ENCODE data around the gene HLA-DPA1. TPM values are rescaled to one million over a fixed set of nuclear protein-coding genes. Genes with fewer than 3 reads are reported as not detected.
A peak's percentile ranks its signal among the peaks of the same experiment; 100 is the strongest.

HLA-DPA1 gene
- total RNA-seq, 4 donors from 2014 or later, result 15.4 to 172 (median 67.6) TPM

GRCh38 chr6:33116841-33117711 lies 43.6 kb upstream of the HLA-DPA1 start:
- intact Hi-C loops (cut with DNase I), result no loop called here
- no peaks in the 10 kb centered on the region for H3K36me3 ChIP-seq
- H3K27ac ChIP-seq, result no peak overlapping the region
- no peak overlapping the region for H3K4me3 ChIP-seq (replicated peaks in 1 of 3)
- no peak for TF ChIP-seq POLR2A (IDR thresholded peaks at IDR 0.05)
- no peak for TF ChIP-seq CTCF (IDR thresholded peaks at IDR 0.05)
- peaks cover 4% of the 10 kb centered on the region for H3K27me3 ChIP-seq
- WGBS, 2 donors, result 6 to 10% methylated on average over 31 to 32 of the region's 32 CpGs
- no peak for DNase-seq
- no peaks in the 10 kb centered on the region for H3K9me3 ChIP-seq
- H3K4me1 ChIP-seq, result no peaks in the 10 kb centered on the region

GRCh38 chr6:33116417-33116816 lies 43.0 kb upstream of the HLA-DPA1 start:
- intact Hi-C loops (cut with DNase I), result no loop called here
- no peaks in the 10 kb centered on the region for H3K36me3 ChIP-seq
- H3K27me3 ChIP-seq, result peaks cover 4% of the 10 kb centered on the region
- H3K4me3 ChIP-seq (replicated peaks in 1 of 3), result no peak overlapping the region
- no peak overlapping the region for H3K27ac ChIP-seq
- 4 to 6% methylated on average over 6 of the region's 6 CpGs for WGBS, 2 donors
- TF ChIP-seq CTCF (IDR thresholded peaks at IDR 0.05) (no peak), POLR2A (IDR thresholded peaks at IDR 0.05) (no peak)
- DNase-seq, result no peak
- H3K4me1 ChIP-seq, result no peaks in the 10 kb centered on the region
- no peaks in the 10 kb centered on the region for H3K9me3 ChIP-seq

GRCh38 chr6:33114406-33114805 lies 41.0 kb upstream of the HLA-DPA1 start:
- Histone ChIP-seq H3K4me3 (replicated peaks in 1 of 3) (no peak overlapping the region), H3K27ac (no peak overlapping the region), H3K36me3 (no peaks in the 10 kb centered on the region), H3K27me3 (peaks cover 4% of the 10 kb centered on the region), H3K4me1 (no peaks in the 10 kb centered on the region), H3K9me3 (no peaks in the 10 kb centered on the region)
- TF ChIP-seq CTCF (IDR thresholded peaks at IDR 0.05) (no peak), POLR2A (IDR thresholded peaks at IDR 0.05) (no peak)
- intact Hi-C loops (cut with DNase I), result no loop called here
- no peak for DNase-seq

GRCh38 chr6:33113755-33114154 lies 40.3 kb upstream of the HLA-DPA1 start:
- no peak overlapping the region for H3K4me3 ChIP-seq (replicated peaks in 1 of 3)
- H3K27ac ChIP-seq, result no peak overlapping the region
- no peak for DNase-seq
- no peaks in the 10 kb centered on the region for H3K36me3 ChIP-seq
- TF ChIP-seq CTCF (IDR thresholded peaks at IDR 0.05), result no peak
- TF ChIP-seq POLR2A (IDR thresholded peaks at IDR 0.05), result no peak
- intact Hi-C loops (cut with DNase I), result no loop called here
- H3K9me3 ChIP-seq, result no peaks in the 10 kb centered on the region
- 65 to 77% methylated on average over 7 of the region's 7 CpGs for WGBS, 2 donors
- H3K27me3 ChIP-seq, result peaks cover 4% of the 10 kb centered on the region
- H3K4me1 ChIP-seq, result no peaks in the 10 kb centered on the region

GRCh38 chr6:33112148-33112547 lies 38.7 kb upstream of the HLA-DPA1 start:
- TF ChIP-seq POLR2A (IDR thresholded peaks at IDR 0.05) (no peak), CTCF (IDR thresholded peaks at IDR 0.05) (no peak)
- intact Hi-C loops (cut with DNase I), result no loop called here
- H3K9me3 ChIP-seq, result no peaks in the 10 kb centered on the region
- 27 to 57% methylated on average over 1 of the region's 1 CpG for WGBS, 2 donors
- H3K36me3 ChIP-seq, result no peaks in the 10 kb centered on the region
- no peak overlapping the region for H3K4me3 ChIP-seq (replicated peaks in 1 of 3)
- no peak overlapping the region for H3K27ac ChIP-seq
- H3K4me1 ChIP-seq, result no peaks in the 10 kb centered on the region
- no peaks in the 10 kb centered on the region for H3K27me3 ChIP-seq
- peak in 1 of 2 donors; percentile 12 for DNase-seq
